SK-N-MC (cell line): ENCODE measurements around the gene ARHGEF26.
A peak's percentile ranks its signal among the peaks of the same experiment; 100 is the strongest.
"Not testable (repeated sequence)": the region's sequence is repeated elsewhere in the genome, so short reads cannot be mapped to it uniquely, and the experiment has no call there.

Experiments
- DNase-seq: peaks from one replicate; pipeline ENCODE4 v3.0.0-alpha.2; 2011; ENCODE audit warnings: low read depth, low spot score
- H3K27ac ChIP-seq: fragments of 200-600 bp; sonication (generic); 2 replicates; pipeline ENCODE4 v1.5.1; 2016; ENCODE audit warnings: mixed run types
- H3K36me3 ChIP-seq: fragments of 200-600 bp; sonication (generic); 2 replicates; pipeline ENCODE4 v1.6.1; 2017; ENCODE audit warnings: antibody characterized with exemption, low read length, mixed read lengths; ENCODE audit not compliant: insufficient read depth
- H3K4me3 ChIP-seq: fragments of 200-600 bp; sonication (generic); 2 replicates; pipeline ENCODE4 v1.5.1; 2016
- H3K9ac ChIP-seq: fragments of 200-600 bp; sonication (generic); 2 replicates; pipeline ENCODE4 v1.8.0; 2017; ENCODE audit warnings: mixed run types, mixed read lengths; ENCODE audit not compliant: insufficient read length
- H3K9me3 ChIP-seq: fragments of 200-600 bp; sonication (generic); 2 replicates; pipeline ENCODE4 v1.6.1; 2017; ENCODE audit warnings: low read depth, mild to moderate bottlenecking, antibody characterized with exemption, low read length, moderate library complexity, mixed read lengths
- EZH2 ChIP-seq: fragments of 200-600 bp; sonication (generic); IDR thresholded peaks from one replicate; pipeline ENCODE4 v1.6.1; 2017; ENCODE audit warnings: antibody characterized with exemption
- FOXP2 ChIP-seq: optimal IDR thresholded peaks from 2 replicates; pipeline ENCODE3; 2011; ENCODE audit warnings: mild to moderate bottlenecking, moderate library complexity; ENCODE audit not compliant: insufficient read depth; ENCODE audit errors: extremely low read length, control extremely low read depth
- POLR2AphosphoS5 ChIP-seq: IDR thresholded peaks from 2 replicates; pipeline ENCODE4 v1.6.1; 2012; ENCODE audit warnings: mild to moderate bottlenecking, low read depth, low read length, borderline replicate concordance

Gene ARHGEF26

GRCh38 chr3:154120961-154121700 lies at the start of gene ARHGEF26:
TSS of gene ARHGEF26 (plus strand) at chr3:154121390. CDS start at chr3:154121993, 603 bp downstream.
- peak; percentile 40 for DNase-seq
- Histone ChIP-seq H3K27ac (no peak within 1 kb of the TSS), H3K9me3 (no peaks in the 10 kb centered on the region), H3K4me3 (peak within 1 kb of the TSS; percentile 96), H3K9ac (peak within 1 kb of the TSS; percentile 76), H3K36me3 (no peaks in the 10 kb centered on the region)
- TF ChIP-seq POLR2AphosphoS5 (peak; percentile 95), FOXP2 (no peak)

- Histone ChIP-seq H3K9ac (no peak overlapping the region), H3K36me3 (no peaks in the 10 kb centered on the region), H3K4me3 (no peak overlapping the region), H3K9me3 (0 out of 2 replicates have a peak, but pooled peaks cover 5% of the 10 kb centered on the region), H3K27ac (no peak overlapping the region)
- TF ChIP-seq FOXP2 (no peak), EZH2 (no peak), POLR2AphosphoS5 (no peak)
- no peak for DNase-seq
Measured at GRCh38 chr3:154074966-154075365, 46.2 kb upstream of the ARHGEF26 start.

- Histone ChIP-seq H3K9ac (no peak overlapping the region), H3K27ac (no peak overlapping the region), H3K4me3 (no peak overlapping the region), H3K36me3 (no peaks in the 10 kb centered on the region), H3K9me3 (no peaks in the 10 kb centered on the region)
- no peak for TF ChIP-seq FOXP2
- no peak for TF ChIP-seq POLR2AphosphoS5
- TF ChIP-seq EZH2 = no peak
- no peak for DNase-seq
Measured at GRCh38 chr3:154078672-154079071, 42.5 kb upstream of the ARHGEF26 start.

- H3K27ac ChIP-seq = no peak overlapping the region
- no peak for TF ChIP-seq POLR2AphosphoS5
Measured at GRCh38 chr3:154081305-154081704, 39.9 kb upstream of the ARHGEF26 start.

GRCh38 chr3:154085071-154085470 lies 36.1 kb upstream of the ARHGEF26 start:
- Histone ChIP-seq H3K36me3 (no peaks in the 10 kb centered on the region), H3K9me3 (no peaks in the 10 kb centered on the region), H3K9ac (no peak overlapping the region), H3K4me3 (no peak overlapping the region), H3K27ac (no peak overlapping the region)
- TF ChIP-seq FOXP2 (no peak), EZH2 (no peak), POLR2AphosphoS5 (no peak)
- DNase-seq = no peak

More at GRCh38 chr3:154081305-154081704, 39.9 kb upstream of the ARHGEF26 start:
- Histone ChIP-seq H3K9me3 (no peaks in the 10 kb centered on the region), H3K9ac (no peak overlapping the region), H3K4me3 (no peak overlapping the region), H3K36me3 (no peaks in the 10 kb centered on the region)
- DNase-seq = no peak

GRCh38 chr3:154085799-154086198 lies 35.4 kb upstream of the ARHGEF26 start:
- no peak overlapping the region for H3K4me3 ChIP-seq
- no peak overlapping the region for H3K9ac ChIP-seq
- no peaks in the 10 kb centered on the region for H3K36me3 ChIP-seq
- no peak for TF ChIP-seq FOXP2
- no peak for TF ChIP-seq POLR2AphosphoS5
- no peak for TF ChIP-seq EZH2
- H3K27ac ChIP-seq = no peak overlapping the region
- no peaks in the 10 kb centered on the region for H3K9me3 ChIP-seq
- DNase-seq = no peak

GRCh38 chr3:154086286-154086685 lies 34.9 kb upstream of the ARHGEF26 start:
- H3K9ac ChIP-seq = no peak overlapping the region
- DNase-seq = no peak

GRCh38 chr3:154087756-154088480 lies 33.3 kb upstream of the ARHGEF26 start:
- not testable (repeated sequence) for H3K36me3 ChIP-seq, DNase-seq, H3K9ac ChIP-seq, H3K27ac ChIP-seq, H3K9me3 ChIP-seq, H3K4me3 ChIP-seq

More at GRCh38 chr3:154086286-154086685, 34.9 kb upstream of the ARHGEF26 start:
- no peaks in the 10 kb centered on the region for H3K9me3 ChIP-seq
- TF ChIP-seq FOXP2 (no peak), POLR2AphosphoS5 (no peak), EZH2 (no peak)
- H3K4me3 ChIP-seq = no peak overlapping the region
- H3K36me3 ChIP-seq = no peaks in the 10 kb centered on the region
- H3K27ac ChIP-seq = no peak overlapping the region
